Ureter (tissue), 1 donor: ENCODE data around the gene ASTN2. TPM values are rescaled to one million over a fixed set of nuclear protein-coding genes. Genes with fewer than 3 reads are reported as not detected.

Source experiments
- DNase-seq: peaks from one replicate; pipeline ENCODE4 v3.0.0-alpha.2; 2020; ENCODE audit warnings: low spot score
- total RNA-seq: library from RNA; stranded (reverse); gene quantifications from one replicate; pipeline ENCODE4 v1.2.4, GENCODE V29; 2023
- donor health status: DM: yes; HTN: yes; CAD: no.

The ASTN2 gene
- total RNA-seq, 1 donor from 2014 or later, result 19.6 TPM

DNA sequence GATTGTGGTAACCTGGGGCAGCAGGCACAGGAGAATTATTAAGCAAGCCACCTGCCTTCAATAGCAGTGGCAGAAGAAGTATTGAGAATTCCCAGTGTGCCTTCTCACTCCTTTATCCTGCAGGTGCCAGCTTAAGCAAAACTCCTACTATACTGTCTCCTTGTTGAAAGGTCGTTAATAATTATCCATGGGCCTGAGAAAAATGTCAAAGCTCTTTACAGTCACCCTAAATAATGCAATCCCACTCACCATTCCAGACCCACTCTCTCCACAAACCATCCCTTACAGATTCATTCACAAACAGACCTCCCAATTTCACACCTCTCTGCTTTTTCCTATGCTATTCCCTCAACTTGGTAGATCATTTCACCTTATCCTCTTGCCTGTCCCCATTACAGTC lies 889.2 kb downstream of the ASTN2 start:
- DNase-seq, result no peak

DNA sequence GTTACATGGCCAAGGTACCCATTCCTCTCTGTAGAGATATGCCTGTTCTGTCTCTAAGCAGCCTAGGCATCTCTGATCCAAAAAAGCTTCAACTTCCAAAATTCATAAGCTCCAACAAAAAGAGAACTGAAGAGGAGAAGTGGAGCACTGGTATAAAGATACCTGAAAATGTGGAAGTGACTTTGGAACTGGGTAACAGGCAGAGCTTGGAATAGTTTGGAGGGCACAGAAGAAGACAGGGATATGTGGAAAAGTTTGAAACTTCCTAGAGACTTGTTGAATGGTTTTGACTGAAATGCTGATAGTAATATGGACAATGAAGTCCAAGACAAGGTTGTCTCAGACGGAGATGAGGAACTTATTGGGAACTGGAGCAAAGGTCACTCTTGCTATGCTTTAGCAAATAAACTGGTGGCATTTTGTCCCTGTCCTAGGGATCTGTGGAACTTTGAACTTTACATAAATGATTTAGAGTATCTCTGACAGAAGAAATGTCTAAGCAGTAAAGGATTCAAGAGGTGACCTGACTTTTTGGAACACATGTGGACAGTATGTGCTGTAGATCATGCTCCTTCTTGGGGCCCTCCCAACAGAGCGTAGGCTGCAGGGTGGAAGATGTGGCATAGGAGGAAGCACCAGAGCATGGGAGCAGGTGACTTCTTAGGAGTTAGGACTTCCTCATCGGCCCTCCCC lies 889.9 kb downstream of the ASTN2 start:
- DNase-seq, result no peak

DNA sequence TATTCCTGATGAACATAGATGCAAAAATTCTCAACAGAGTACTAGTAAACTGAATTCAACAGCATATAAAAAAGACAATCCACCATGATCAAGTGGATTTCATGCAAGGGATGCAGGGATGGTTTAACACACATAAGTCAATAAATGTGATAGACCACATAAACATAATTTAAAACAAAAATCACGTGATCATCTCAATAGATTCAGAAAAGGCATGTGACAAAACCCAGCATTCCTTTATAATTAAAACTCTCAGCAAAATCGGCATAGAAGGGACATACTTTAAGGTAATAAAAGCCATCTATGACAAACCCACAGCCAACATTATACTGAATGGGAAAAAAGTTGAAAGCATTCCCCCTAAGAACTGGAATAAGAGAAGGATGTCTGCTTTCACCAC lies 894.6 kb downstream of the ASTN2 start:
- DNase-seq, result no peak

DNA sequence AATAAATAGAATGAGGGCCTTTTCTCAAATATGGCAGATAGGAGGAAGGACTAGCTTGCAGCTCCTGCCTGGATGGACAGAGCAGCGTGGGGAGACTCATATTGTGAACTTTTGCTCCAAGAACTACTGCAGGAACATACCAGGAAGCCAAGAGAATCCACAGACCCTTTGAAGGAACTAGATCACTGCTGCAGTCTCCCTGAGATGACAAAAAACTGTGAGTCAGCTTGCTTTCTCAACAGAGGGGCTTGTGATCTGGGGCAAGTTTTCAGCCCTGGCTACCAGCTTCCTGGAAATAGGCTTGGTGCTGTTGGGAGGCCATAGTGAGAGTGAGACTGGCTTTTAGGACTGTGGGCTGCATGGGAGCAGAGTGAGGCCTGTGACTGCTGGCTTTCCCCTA lies 898.4 kb downstream of the ASTN2 start:
- DNase-seq, result no peak

DNA sequence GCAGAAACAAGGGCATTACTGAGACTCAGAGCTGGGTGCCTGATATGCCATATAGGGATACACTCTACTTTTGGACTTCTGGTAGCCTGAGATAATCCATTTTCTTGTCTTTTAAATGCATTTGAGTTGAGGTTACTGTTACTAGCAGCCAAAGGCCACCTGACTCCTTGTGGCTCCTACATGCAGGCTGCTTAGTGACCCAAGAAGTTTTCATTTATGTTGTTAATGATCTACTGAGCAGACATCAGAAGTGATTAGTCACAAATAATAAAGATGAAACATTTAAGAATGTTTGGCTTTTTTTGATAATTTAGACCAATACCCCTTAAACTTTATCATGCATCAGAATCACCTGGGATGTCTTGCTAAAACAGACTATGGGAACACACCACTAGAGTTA lies 899.3 kb downstream of the ASTN2 start:
- no peak for DNase-seq

DNA sequence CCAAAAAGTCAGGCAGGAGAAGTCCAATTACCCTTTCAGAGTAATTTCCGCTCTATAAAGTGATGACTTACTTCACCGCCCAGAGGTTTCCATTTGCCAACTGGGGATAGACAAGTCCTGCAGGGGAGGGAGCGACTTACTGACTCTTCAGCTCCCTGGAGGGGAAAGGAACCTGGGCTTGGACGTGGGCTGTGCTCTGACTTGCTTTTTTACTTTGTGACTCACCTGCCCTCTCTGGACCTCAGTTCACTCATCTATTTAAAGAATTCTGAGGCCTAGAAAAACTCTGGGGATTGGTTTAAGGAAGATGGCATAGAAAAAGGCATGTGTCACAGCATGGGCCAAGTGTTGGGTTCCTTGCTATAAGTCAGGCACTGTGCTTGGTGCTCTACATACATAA lies 908.2 kb downstream of the ASTN2 start:
- DNase-seq, result no peak

DNA sequence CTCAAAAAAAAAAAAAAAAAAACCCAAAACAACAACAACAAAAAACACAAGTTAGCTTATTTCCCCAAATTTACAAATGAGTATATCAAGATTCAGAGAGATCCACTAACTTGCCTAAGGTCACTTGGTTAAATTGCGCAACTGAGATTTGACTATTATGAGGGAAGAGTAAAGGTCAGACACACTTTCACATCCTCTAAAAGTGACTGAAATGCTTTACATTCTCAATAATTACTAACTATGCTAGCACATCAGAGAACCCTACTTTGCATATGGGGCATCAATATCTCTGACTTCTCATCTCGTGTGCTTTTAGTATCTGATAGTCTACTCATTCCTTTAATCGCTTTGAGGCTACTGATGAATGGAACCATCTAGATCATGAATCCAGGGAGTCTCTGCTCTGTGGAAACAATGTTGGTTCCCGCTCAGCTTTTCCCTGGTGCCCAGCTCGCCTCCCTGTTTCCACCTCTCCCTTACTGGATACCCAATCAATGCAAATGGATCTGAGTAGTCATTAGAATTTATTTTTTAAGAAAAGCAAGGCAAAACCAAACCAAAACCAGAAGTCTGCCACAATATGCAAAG lies 909.9 kb downstream of the ASTN2 start:
- no peak for DNase-seq

DNA sequence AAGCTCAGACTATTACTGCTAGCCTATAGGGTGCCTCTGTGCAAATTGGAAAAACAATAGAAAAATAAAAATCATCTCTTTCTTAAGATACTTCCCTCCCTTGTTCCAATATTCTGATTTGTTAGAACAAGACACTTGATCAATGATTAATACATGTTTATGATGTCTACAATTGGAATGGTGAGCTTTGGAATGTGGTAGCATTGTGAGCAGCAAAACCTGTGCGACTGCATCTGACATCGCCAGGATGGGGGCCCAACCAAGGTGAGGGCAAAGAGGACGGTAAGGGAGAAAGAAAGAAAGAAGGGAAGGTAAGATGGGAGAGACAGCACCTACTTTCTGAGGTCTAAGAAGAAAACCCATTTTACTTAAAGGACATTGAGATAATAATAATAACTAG lies 910.8 kb downstream of the ASTN2 start:
- DNase-seq, result no peak

DNA sequence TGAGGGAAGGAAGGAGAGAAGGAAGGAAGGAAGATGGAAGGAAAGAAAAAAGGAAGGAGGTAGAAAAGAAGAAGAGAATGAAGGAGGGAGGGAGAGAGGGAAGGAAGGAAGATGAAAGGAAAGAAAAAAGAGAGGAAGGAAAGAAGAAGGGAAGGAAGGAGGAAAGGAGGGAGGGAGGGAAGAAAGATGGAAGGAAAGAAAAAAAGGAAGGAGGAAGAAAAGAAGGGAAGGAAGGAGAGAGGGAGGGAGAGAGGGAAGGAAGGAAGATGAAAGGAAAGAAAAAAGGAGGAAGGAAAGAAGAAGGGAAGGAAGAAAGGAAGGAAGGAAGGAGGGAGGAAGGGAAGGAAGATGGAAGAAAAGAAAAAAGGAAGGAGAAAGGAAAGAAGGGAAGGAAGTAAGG lies 912.1 kb downstream of the ASTN2 start:
- DNase-seq, result no peak

DNA sequence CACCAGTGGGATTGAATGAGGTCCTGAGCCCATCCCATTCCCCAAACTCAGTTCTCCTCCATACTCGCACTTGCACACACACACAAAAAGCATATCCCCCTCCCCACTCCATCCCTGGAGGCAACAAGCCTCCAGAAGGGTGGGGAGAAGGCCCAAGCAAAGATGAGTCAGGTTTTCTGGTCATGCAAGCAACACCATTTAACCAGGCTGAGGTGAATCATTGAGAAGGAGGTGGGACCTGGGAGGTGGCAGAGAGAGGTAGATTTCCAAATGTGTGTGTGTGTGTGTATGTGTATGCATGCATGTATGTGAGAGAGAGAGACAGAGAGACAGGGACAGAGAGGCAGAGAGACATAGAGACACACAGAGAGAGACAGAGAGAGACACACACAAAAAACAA lies 913.0 kb downstream of the ASTN2 start:
- no peak for DNase-seq

DNA sequence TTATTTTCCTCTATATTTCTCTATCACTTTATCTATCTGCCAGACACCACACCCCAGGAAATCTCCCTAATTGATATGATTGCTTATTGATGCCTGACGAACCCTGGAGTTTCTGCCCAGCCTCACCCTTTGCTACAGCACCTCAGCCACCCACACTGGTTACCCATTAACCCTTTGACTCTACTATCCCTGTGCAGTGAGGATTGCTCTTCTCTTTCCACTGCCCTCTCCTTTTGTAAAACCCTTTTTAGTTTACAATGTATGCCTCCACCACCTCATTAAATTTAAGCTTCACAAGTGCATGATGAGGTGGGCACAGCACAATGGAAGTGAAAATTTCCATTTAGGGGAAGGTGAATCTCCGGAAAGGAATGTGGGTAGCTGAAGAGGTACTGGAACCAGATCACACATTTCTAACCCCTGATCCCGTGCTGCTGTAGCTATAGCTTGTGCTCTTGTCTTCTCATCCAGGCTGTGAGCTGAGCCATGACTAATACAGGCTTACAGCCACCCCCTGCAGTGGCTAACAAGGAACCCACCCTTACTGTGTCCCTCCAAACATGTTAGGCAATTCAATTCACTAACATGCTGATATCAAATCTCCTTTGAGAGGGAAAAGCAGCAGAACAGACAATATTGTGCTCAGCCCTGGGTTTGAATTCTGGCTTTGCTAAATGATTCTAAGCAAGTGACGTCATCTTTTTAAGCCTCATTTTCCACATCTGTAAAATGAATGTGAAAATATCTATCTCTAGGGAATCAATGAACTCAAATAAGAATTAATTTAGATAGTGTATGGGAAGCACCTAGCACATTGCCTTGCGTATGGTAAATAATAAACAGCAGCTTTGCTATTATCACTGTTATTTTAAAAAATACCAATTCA lies 914.6 kb downstream of the ASTN2 start:
- no peak for DNase-seq

DNA sequence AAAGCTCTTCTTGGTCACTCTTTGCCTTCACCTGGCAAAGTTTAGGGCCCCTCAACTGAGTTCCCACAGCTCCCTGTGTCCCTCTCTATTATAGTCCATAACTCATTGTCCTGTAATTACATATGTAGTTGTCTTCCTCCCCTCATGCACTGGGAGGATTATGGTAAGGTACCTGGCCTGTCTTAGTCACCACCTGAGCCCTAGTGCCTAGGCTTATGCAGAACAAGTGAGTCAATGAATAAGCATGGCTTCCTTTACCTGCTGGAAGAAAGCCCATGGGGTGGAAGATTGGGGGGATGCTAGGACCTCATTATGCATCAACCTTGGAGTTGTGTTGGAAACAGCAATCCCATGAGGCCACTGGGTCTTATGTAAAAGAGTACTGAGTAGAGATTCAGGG lies 915.4 kb downstream of the ASTN2 start:
- DNase-seq, result no peak

DNA sequence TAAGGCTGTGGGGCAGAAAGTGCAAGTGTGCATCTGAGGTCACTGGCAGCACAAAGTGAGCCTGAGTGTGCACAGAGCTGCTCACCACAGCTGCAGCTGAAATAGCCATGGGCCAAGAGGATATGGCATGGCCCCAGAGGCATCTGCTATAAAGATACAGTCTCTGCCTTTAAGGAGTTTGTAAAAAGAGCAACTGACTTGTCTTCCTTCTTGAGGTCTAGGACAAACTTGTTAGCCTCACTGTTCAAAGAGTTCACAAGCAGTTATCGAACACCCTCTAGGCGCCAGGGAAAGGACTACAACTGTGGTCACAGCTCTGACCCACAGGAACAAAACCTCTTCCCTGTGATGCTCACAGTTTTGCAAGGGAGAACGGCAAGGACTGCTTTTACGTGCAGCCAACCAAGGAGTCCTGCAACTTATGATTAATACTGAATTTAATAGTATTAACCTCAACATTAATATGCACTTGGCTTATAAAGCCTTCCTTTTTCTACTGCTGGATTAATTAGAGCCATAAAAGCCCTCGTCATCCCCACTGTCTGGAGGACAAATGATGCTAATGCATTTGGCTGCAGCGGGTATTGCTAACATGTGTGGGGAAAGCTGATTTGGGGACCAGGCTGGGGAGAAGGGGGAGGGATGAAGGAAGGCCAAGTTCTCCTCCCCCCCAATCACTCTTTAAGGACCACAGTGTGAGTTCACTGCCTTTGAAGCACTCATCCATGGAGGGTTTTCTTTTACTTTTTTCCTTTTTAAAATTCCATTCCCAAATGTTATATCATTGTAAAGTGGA lies 917.6 kb downstream of the ASTN2 start:
- no peak for DNase-seq

DNA sequence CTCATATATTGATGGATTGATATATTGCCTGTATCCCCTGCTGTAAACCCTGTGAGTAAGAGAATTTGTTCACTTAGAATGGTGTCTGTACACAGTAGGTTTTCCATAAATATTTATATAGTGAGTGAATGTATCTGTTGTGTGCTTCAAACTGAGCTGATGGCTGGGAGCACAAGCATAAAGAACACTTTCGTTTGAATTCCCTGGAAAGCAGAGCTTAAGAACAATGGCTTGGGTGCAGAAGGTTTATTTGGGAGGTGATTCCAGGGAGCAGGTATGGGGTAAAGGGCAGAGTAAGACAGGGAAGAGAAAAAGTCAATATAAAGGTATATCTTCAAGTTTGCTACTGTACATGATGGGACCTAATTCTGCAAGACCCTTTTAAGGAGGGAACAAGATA lies 918.7 kb downstream of the ASTN2 start:
- no peak for DNase-seq

DNA sequence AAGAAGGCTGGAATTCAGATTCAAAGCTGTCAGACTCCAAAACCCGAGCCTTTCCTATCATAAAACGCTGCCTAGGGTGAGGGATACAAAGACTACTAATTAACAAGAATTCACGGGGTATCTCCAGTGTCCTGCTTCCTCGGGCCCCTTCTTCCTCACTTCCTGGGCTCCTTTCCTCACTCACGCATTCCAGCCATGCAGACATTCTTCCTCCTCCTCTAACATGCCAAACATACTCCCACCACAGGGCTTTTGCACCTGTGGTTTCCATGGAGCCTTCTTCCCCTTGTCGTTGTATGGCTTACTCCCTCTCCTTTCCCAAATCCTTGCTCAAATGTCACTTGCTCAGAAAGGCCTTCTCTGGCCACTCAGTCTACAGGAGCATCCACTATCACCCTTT lies 919.1 kb downstream of the ASTN2 start:
- no peak for DNase-seq

DNA sequence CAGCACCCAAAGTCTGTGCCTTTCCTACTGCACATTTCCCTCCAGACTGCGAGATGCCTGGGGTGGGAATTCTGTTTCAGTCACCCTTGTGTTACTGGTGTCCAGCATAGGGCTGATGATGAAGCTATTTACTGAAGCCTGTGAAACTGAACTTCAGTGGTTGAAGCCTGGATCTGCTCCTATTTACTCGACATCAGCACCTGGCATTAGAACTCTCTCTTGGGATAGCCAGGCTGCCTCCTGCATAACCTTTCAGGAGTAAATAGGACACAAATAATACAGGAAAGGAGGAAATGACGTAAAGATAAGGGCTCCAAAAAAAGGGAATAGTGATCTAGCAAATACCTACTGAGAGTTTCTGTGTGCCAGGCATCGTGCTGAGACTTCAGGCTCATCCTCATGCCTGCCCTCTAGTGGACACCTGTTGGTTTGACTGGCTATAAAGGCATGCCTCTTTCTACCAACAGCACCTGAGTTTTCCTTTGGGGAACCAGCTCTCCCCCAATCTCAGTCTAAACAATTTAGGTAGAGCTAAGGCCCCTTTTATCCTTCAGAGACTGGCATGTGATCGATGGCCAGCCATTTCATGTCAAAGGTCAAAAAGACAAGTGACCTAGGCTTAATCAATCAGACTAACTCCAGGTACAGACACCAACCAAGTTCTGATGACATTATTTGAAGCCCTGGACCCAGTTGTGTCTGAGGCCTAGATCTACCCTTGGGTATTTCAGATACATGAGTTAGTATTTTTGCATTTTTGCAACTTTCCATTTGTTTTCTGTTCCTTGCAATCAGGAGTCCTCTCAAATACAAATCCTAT lies 919.8 kb downstream of the ASTN2 start:
- no peak for DNase-seq

DNA sequence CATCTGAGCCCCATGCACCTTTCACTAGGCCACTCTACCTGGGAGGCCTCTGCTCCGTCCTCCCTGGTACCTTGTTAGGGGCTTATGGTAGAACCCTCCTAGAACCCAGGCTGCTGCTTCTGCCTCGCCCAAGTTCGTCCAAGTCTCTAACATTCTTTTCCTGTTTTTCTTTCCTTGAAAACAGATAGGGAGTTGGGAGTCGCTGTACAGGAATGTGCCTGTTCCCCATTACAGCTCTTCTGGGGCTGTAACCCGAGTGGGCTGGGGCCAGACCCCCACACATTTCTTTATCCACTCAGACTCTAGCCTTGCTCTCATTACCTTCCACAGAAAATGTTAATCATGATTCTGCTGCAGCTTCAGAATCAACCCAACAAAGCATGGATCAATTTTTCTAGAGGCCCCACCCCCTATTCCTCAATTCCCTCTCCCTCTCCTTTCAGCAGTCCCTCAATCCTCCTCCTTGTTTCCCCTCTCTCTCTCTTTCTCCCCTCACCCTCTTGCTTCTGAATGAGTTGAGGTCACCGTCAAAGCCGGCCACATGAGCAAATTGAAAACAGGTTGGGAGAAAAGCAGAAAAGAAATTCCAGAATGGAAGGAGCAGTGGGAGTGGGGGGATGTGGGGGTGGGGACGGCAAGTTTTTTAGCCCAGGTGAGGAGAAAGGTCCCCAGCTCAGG lies 921.5 kb downstream of the ASTN2 start:
- no peak for DNase-seq

DNA sequence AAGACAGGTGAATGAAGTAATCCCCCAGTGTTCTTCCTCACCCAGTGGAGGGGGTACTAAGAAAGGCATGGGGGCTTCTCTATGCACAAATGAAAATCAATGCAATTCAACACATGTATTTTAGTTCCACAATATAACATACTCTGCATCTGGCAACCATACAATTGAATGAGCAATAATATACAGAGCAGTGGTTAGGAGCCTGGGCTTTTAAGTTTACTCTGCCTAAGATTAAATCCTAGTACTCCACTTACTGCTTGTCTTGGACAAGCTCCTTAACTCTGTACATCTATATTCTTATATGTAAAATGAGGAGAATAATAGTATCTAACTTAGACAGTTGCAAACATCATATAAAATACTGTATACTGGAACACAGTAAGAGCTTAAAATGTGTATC lies 923.2 kb downstream of the ASTN2 start:
- no peak for DNase-seq

DNA sequence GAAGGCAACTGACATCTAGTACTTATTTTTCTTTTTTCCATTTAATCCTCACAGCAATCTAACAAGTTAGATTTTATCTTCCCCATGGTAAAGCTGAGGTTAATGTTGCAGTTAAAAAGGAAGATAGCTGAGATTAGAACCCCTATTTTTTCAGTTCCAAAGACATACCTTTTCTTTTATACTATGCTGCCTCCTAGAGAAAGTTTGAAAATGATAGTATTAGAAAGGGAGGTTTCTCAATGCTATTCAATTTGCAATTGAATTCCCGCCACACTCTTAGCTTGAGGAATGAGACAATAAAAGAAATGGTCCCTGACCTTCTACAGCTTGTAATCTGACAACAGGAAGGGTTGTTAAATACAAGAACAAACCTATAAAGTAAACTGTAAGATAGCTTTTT lies 923.6 kb downstream of the ASTN2 start:
- no peak for DNase-seq

DNA sequence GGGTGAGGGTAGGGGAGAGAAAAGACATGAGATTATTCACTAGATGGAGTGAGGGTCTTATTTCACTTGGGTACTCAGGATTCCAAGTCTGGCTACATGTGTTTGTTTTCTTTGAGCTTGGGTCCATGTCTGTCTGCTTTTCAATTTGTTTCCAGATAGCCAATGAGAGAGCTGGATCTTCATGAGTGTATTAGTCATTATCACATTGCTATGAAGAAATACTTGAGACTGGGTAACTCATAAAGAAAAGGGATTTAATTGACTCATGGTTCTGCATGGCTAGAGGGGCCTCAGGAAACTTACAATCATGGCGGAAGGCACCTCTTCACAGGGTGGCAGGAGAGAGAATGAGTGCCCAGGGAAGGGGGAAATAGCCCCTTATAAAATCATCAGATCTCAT lies 924.5 kb downstream of the ASTN2 start:
- DNase-seq, result no peak

DNA sequence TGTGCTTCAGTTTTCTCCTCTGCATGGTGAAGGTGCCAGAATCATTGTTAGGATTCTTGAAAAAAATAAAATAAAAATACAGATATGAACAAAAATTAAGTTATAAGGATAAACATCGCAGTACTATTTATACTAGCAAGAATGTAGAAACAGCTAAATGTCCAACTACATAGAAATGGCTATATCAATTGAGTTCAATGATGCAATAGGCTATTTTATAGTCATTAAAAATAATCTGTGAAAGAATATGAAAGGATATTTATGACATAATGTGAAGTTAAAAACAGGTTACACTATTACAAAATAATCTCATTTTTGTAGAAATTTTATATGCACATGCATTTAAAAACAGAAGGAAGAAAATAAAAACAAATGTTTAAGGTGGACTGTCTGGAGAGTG lies 926.5 kb downstream of the ASTN2 start:
- DNase-seq, result no peak
